ENCODE measurements around the gene PWP1.

The PWP1 gene

DNA sequence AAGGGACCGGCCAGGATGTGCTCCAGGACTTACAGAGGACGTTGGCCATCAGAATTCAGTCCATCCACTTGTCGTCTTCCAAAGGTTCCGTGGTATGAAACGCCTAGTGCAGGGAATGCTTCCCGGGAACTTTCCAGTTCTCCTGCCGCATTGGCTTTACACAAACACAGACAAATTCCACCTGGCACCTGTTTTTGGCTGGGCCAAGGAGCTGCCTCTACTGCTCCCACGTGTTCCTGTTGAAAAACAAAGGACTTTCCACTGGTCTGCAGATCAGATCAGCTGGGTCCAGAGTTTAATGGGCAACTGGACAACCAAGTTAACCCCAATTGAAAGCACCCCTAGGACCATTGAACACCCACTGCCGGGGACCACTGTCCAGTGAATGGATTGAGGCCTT is 28.0 kb upstream of the PWP1 start:
- no peak for TF ChIP-seq GATA3 (IDR thresholded peaks at IDR 0.05; ENCODE audit: low read depth, low read length)
- no peak for TF ChIP-seq GATA2 (IDR thresholded peaks at IDR 0.05; ENCODE audit: low read depth, low read length)

GRCh38 chr12:107660235-107660634 is 25.4 kb upstream of the PWP1 start:
- TF ChIP-seq GATA3 (IDR thresholded peaks at IDR 0.05; ENCODE audit: low read depth, low read length) (no peak), GATA2 (IDR thresholded peaks at IDR 0.05; ENCODE audit: low read depth, low read length) (no peak)

DNA sequence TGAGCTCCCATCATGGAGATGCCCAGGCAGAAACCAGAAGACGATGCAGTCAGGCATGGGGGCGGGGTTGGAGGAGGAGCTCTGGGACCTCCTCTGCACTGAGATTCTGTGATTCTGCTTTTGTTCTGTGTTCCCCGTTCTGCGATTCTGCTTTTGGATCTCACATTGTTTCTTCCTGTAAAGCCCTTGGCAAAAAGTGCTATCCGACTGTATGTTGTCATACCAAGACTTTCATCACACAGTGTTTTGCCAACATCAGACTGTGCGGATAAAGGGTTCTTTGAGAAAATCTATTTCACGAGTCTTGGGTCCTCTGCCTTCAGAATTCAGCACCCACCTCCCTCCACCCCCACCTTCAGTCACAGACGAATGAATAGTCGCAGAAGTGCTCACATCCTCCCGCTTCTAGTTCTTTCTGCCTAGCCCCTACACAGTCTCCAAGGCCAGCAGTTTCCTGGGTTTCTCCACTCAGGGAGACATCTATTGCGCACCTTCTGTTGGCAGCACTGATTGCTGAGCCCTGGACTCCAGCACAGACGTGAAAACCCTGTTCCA is 24.7 kb upstream of the PWP1 start:
- no peak for TF ChIP-seq GATA3 (IDR thresholded peaks at IDR 0.05; ENCODE audit: low read depth, low read length)
- no peak for TF ChIP-seq GATA2 (IDR thresholded peaks at IDR 0.05; ENCODE audit: low read depth, low read length)

DNA sequence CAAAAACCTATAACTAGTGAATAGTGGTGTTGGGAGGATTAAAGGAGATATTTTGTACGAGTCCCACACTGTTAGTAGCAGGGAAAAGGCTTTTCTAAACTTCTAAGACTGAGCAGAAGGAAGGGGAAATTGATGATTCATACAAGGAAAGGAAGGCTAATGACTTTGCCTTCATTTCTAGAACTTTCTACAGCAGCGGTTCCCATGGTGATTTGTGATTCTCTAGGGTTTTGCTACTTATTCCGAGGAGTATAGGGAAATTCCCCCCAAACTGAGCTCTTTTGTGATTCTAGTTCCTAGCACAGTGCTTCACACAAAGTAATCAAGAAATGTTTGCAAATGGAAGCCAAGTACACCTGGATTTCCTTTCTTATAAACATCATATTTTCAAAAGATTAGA is 23.8 kb upstream of the PWP1 start:
- TF ChIP-seq GATA3 (IDR thresholded peaks at IDR 0.05; ENCODE audit: low read depth, low read length) = no peak
- no peak for TF ChIP-seq GATA2 (IDR thresholded peaks at IDR 0.05; ENCODE audit: low read depth, low read length)

DNA sequence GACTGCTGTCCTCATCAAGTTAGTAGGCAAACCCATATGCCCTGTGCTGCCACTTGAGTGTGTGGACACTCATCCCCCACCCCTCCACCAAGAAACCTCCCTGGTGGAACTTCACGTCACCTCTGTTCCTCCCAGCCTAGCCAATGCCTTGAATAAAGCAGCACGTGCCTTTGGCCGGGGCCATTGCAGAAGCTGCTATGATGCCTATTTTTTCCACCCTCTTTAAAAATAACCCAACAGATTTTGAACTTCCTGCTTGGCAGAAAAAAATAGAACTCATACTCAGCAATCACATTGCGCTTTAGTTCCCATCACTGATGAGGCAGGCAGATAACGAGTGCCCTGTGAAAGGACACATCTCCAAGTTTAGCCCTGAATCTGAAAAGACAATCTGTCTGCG is 23.1 kb upstream of the PWP1 start:
- TF ChIP-seq GATA3 (IDR thresholded peaks at IDR 0.05; ENCODE audit: low read depth, low read length) (no peak), GATA2 (IDR thresholded peaks at IDR 0.05; ENCODE audit: low read depth, low read length) (no peak)

DNA sequence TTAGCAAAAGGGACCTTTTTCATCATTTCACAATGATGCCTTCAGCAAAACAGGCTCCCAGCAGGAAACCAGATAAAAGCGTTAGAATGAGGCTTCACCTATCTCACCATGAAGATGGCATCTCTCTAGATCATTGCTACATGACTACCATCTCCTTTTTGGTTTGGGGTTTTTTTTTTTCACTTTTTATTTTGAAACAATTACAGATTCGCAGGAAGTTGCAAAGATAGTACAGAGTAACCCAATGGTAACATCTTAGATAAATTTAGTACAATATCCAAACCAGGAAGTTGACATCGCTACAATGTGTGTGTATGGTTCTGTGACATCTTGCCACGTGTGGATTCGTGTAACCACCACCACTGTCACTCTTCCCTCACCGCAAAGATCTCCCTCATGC is 22.3 kb upstream of the PWP1 start:
- no peak for TF ChIP-seq GATA2 (IDR thresholded peaks at IDR 0.05; ENCODE audit: low read depth, low read length)
- no peak for TF ChIP-seq GATA3 (IDR thresholded peaks at IDR 0.05; ENCODE audit: low read depth, low read length)

GRCh38 chr12:107666009-107666408 is 19.6 kb upstream of the PWP1 start:
- TF ChIP-seq GATA2 (IDR thresholded peaks at IDR 0.05; ENCODE audit: low read depth, low read length) = no peak
- TF ChIP-seq GATA3 (IDR thresholded peaks at IDR 0.05; ENCODE audit: low read depth, low read length) = no peak

- no peak for TF ChIP-seq GATA2 (IDR thresholded peaks at IDR 0.05; ENCODE audit: low read depth, low read length)
- no peak for TF ChIP-seq GATA3 (IDR thresholded peaks at IDR 0.05; ENCODE audit: low read depth, low read length)
Measured at GRCh38 chr12:107667464-107667863, 18.1 kb upstream of the PWP1 start.

DNA sequence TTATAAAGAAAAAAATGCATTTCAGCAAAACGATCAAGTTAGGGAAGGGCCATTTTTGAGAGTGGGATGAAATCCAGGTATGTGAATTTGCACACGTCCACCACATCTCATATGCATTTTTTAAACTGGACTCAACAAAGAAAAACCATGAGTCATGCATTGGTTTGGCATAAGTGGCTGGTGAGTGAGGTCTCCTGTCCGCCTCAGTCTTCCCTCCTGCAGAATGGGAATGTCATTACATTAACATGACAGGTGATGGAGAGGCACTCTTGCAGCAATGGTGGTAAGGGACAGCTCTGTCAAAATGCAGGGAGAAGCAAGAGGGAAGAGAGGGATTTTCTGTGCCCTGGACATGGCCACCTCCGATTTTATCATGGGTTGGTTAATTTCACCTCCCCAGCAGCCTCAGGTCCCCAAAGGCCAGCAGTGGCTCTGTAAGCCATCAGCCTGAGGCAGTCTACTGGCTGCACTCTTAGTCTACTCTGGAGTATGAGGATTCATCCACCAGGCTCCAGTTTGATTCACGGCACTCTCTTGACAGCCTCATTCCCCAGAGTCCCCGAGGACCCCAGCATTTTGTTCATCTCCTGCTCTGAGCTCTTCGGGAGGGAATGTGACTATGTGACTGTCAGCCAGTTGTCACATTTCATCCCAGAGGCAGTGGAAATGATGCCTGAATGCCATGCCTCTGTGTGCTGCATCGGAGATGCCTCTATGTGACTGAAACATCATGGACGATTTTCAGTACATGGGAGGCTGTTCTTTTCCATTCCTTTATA is 17.1 kb upstream of the PWP1 start:
- TF ChIP-seq GATA3 (IDR thresholded peaks at IDR 0.05; ENCODE audit: low read depth, low read length) = no peak
- no peak for TF ChIP-seq GATA2 (IDR thresholded peaks at IDR 0.05; ENCODE audit: low read depth, low read length)

DNA sequence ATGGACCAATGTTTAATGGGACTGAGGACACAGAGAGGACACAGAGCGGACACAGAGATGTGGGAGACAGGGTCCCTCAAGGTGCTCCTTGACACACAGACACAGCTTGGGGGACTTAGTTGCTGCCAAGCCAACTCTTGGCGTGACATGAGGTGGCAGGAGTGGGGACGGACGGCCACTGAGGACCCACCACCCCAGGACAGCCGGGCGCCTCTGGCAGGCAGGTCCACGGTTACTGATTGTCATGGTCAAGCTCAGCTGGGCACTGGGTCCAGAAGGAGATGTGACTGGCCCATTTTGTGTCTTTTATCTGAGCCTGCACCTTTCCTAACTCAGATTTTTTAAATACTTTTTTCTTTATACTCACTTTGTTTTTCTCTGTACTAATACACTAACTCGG is 15.7 kb upstream of the PWP1 start:
- TF ChIP-seq GATA3 (IDR thresholded peaks at IDR 0.05; ENCODE audit: low read depth, low read length) = no peak
- TF ChIP-seq GATA2 (IDR thresholded peaks at IDR 0.05; ENCODE audit: low read depth, low read length) = no peak

GRCh38 chr12:107670999-107671643 is 14.5 kb upstream of the PWP1 start:
- TF ChIP-seq GATA3 (IDR thresholded peaks at IDR 0.05; ENCODE audit: low read depth, low read length) = no peak
- no peak for TF ChIP-seq GATA2 (IDR thresholded peaks at IDR 0.05; ENCODE audit: low read depth, low read length)

DNA sequence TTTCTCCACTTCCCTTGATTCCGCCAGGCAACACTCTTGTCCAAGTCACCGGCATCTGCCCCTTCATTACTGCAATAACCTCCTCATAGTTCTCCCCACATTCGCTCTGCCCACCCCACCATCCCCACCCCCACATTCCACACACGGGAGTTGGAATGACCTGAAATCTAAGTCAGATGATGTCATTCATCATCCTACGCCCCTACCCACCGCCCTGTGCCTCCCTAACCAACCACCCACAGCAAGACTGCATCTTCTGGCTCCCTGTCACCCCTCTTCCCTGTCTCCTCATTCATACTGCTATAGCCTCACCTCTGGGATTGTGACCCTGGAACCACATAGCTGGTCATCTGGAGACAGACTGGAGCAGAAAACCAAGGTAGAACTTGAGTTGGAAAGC is 7.9 kb upstream of the PWP1 start:
- TF ChIP-seq GATA3 (IDR thresholded peaks at IDR 0.05; ENCODE audit: low read depth, low read length) = no peak

GRCh38 chr12:107679336-107679735 is 6.3 kb upstream of the PWP1 start:
- no peak for TF ChIP-seq GATA3 (IDR thresholded peaks at IDR 0.05; ENCODE audit: low read depth, low read length)
- TF ChIP-seq GATA2 (IDR thresholded peaks at IDR 0.05; ENCODE audit: low read depth, low read length) = no peak

GRCh38 chr12:107681455-107681835 is 4.2 kb upstream of the PWP1 start:
- no peak for TF ChIP-seq GATA3 (IDR thresholded peaks at IDR 0.05; ENCODE audit: low read depth, low read length)
- TF ChIP-seq GATA2 (IDR thresholded peaks at IDR 0.05; ENCODE audit: low read depth, low read length) = no peak

Measured in SH-SY5Y (cell line).